Occipital lobe (tissue), 2 donors: ENCODE data around the gene XDH. TPM values are rescaled to one million over a fixed set of nuclear protein-coding genes. Genes with fewer than 3 reads are reported as not detected.

Source experiments
- DNase-seq: peaks from one replicate; lab custom pipeline; 2025; lab: John Stamatoyannopoulos, UW
- total RNA-seq: library from RNA; depleted of rRNA; stranded (reverse); fragments of >200 nt; gene quantifications from one replicate; pipeline ENCODE4 v1.2.3, GENCODE V29; 2014

Gene XDH
- total RNA-seq, 1 donor from 2014 or later = not detected

DNA sequence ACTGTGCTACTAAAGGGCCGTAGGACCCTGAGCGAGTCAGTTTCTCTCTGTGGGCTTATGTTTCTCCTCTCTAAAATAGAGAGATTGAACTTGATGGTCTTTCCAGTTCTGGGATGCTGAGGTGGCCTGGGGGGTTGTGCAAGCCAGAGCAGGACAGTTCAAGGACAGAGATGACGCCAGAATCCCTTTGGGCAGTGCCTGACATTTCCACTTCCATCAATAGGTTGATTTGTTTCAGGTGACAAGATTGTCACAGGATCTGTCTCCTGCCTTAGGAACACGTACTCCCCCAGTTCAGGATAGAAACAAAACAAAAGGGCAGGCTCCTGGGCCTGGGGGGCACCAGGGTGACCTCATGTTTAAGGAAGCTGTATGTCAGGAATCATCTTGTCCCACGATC lies 82.0 kb downstream of the XDH start:
- DNase-seq = no peak

DNA sequence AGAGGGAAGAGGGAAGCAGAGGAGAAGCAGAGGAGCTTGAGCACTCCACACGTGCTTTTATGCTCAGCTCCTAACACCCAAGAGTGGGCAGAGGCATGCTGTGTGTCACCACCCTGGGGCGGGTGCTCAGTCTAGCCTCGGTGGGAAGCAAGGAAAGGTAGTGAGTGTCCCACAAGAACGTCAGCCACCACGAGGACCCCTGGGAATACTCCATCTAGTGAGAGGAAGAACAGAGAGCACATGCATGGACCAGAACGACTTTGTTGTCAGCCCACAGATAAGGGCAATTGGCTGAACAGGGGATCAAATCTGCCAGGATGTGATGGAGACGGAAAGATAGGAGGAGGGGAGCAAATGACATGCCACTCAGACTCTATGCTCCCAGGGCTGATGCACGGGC lies 83.4 kb downstream of the XDH start:
- no peak for DNase-seq

DNA sequence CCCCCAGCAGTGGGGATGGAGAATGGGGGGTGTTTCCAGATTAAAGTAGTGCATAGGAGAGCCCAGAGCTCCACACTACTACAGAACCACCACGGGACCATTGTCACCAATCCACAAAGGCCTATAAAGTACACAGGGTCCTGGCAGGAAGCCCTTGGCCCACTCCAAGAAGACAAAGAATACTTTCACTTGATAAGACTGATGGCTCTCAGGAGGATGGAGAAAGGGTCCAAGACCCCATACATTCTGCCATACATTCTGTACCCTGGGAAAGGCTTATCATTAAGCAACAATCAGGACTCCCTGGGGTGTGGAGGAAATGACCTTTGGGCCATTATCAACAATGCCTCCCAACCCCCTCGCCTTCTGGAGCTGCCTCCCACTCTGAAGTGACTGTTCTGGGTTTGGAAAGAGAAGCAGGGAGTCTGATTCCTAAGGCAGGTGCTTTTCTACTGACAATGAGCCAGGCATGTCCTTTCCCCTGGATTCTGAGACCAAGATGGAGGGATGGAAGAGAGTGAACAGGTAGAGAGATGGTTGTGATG lies 85.4 kb downstream of the XDH start:
- DNase-seq = no peak

DNA sequence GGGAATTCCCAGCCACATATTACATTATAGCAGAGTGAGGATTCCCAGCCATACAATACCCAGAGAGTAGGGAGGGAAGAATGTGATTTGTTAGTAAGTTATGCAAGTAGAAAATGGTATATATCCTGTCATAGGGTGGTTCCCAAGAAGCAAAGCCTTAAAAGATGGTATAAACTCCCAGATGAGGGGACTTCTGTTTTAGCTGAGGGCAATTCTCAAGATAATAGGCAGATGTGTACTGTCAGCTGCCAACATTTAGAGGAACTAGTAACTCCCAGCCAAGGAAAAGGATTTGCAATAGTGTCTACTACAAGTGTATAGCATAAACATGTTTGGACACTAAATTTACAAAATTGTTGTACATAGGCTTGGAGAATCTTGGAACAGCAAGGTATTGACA lies 86.5 kb downstream of the XDH start:
- no peak for DNase-seq

DNA sequence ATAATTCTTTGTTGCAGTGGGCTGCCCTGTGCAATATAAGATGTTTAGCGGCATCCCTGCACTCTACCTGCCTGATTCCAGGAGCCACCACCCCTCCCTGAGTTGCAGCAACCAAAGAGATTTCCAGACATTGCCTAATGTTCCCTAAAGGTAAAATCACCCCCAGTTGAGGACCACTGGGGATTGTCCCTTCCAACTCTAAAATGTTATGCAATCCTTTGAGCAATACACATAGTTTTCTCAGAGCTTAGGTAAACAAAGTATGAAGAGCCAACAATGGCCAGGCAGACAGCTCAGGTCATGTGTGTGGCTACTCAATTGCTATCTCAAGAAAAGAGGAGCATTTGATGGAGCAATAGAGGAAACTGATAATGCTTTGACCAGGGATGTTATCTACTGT lies 87.0 kb downstream of the XDH start:
- DNase-seq = no peak

DNA sequence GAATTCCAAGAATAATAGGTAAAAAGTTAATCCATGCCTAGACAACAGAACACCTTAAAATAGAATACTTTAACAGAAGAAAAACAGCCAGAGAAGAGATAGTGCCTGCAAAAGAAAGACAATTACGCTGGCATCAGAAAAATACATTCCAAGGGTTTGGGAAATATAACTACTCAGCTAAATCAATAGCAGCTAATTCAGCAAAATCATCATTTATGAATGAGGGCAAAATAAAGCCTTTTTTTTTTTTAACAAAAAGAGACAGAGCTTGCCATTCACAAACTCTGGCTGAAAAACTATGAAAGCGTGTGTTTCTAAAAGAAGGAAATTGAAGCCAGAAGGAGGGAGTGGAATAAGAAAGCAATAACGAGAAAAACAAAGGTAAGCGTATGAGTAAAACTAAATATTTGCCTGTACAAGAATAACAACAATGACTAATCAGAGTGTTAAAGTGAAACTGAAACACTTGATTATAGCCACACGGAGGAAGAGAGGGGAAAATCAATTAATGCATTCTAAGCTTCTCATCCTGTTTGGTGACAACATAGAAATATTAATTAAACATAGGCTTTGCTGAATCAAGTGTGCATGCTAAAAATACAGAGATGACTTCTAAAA lies 90.4 kb downstream of the XDH start:
- no peak for DNase-seq

DNA sequence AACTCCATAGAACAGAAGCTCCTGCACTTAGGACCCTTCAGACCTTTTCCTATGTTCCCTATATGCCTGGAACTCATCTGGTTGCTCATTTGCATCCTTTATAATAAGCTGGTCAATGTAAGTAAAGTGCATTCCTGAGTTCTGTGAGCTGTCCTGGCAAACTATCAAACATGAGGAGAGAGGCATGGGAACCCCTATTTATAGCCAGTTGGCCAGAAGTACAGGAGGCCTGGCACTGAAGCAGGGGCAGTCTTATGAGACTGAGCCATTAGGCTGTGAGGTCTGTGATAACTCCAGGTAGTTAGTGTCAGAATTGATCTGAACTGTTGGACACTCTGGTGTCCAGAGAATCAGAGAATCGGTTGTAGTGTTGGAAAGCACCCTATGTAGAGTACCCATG lies 92.2 kb downstream of the XDH start:
- DNase-seq = no peak

DNA sequence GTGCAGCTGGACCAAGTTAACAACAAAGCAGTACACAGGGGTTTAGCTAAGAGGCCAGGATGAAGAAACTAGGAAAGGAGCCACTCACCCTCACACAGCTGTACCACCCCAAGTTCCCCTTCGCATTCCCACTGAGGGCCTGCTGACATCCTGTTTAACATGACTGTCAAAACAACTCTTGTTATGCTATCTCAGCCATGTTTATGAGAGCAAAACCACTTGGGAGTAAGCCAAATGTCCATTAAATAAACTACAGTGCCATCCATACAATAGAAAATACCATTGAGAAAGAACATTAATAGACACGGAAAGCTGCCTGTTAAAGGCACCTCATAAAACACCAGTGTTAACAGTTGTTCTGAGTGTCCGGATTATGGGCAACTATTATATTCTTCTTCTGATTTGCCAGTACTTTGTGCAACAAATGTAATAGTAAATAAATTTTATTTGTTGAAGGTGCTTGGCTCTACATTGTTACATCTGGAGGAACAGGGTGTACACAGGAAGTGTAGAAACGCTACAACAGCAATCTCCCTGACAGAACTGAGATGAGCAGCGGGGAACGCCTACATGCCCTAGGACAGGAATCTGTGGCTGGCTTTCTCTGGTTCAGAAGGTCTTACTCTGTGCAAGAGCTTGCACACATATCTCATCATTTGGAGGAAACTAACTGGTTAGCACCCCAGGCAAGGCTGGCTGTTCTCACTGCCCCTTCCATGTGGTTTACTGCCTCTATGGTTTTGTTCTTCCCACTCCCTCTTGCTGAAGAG lies 95.0 kb downstream of the XDH start:
- no peak for DNase-seq

DNA sequence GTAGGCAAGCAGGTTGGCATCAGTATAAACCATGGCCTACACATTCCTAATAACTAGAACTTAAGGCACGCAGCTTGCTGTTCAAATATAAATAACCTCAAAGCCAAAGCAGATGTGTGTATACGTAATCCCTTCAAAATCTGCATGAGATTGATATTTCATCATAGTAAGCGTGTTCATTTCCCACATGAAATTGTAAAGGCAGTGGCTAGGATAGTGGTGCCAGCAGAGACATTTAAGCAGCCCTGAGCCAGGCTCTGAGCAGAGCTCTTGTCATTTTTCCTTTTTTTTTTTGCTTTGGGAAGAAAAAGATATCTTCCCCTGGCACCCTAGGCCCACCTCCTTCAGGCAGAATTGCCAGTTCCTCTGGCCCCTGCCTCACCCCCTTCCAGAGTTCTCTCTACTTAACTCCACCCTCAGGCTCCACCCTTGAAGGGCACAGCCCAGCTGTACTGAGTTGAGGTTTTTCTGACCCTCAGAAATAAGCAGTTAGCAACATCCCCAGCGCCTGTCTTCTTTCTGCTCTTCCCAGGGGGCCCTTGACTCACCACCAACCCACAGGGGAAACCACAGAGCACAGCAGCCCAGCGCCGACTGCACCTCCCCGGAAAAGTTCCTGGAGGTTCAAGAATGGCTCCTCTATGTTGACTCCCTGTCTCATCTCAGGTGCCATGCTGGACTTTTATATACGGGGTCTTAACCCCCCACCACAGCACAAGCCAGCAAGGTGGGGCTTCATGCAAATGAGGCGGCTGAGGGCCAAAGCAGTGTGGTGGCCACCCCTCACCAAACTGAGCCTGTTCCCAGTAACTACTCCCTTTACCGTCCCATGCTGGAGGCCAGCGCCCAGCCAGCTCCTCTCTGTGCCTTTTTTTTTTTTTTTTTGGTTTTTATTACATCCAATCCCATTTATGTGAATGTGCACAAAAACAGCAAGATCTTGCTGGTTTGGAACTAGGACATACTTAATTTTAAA lies 95.9 kb downstream of the XDH start:
- DNase-seq = no peak

DNA sequence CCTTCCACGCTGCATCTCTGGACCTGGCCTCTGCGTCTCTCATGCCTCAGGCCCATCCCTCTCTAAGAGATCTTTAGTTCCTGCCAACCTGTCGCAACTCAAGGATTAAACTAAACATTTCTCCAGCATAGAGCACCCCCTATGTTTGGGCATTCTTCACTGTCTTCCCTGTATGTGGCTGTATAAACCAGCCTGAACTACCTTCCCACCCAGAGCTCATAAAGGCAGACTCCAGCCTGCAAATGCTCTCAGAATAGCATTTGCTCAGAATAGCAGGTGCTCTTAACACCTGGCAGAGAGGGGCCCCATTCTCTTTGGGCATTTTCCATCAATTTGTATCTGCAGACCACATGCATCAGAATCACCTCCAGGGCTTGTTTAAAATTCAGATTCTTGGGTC lies 97.1 kb downstream of the XDH start:
- no peak for DNase-seq

DNA sequence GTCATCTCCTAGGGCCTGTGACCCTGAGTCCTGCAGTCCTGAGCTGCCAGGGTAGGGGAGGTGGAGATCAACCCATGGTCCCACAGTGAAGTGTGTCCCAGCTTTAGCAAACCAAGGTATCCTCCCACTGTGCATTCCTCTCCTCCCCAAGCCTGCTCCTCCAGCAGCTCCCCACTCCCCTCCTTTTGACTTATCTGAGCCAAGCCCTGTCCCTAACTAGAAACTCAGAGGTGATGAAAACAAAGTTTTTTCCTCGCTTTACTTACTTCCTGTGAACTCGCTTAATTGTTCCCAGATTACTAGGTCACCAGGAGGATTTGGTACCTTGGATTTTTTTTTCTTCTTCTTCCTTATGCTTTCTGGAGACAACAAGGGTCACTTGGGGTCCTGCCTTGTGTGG lies 99.8 kb downstream of the XDH start:
- no peak for DNase-seq

DNA sequence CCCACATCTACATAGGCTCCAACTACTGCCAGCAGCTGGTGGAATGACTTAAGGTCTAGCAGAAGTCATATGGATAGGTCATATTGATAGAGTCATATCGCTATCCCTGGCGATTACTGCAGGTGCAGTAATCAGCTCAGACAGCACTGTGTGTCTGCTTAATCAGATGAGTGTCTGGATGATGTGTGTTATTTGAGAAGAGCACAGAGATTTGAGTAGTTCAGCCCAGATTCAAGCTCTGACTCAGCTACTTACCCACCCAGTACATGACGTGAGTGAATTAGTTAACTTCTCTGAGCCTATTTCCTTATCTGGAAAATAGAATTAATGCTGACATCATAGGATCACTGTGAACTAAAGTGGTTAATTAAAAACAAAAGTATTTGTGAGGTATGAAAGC lies 101.6 kb downstream of the XDH start:
- no peak for DNase-seq

DNA sequence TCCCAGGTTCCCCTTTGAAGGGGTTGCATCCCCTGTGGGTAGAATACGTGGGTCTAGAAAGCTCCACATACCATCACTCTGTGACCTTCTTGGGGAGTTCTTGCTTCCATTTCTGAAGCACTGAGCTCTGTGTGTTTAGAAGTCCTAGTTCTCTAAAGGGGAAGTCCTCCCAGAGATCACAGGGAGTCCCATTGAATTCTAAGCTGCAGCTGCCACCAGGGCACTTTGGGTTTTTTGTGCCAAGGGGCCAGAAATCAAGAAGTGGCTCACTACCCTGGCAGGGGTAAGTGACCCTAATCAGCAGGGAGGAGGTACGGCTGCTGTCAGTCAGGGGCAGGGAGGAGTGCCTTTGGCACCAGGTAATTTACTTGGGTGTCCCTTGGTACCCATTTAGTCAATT lies 109.7 kb downstream of the XDH start:
- DNase-seq = no peak

DNA sequence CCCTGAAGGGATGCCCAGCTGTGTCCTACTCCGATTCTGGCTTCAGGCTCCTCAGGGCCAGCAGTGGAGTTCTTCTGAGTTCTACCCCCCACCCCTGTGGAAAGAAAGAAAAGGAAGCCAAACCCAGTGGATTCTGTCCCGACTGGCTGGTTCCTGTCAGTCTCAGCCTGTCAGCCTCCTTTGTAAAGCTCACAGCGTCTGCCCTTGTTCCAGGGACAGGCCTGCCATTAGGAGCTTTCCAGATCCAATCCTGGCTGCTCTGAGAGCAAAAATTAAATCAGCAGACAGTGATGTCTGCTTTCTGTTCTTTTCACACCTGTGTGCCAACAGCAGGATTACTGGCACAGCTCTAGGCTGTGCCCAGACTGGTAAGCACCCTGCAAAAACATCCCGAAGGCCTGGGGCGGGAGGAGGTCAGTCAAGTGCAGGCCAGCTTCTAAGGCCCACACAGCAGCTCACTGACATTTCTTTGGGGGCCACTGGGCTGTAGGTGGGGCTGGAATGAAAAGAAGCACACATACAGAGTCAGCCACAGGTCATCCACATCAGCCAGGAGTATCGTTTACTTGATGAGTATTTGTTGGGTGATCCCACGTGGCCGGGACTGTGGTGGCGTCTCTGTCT lies 111.5 kb downstream of the XDH start:
- DNase-seq = no peak

DNA sequence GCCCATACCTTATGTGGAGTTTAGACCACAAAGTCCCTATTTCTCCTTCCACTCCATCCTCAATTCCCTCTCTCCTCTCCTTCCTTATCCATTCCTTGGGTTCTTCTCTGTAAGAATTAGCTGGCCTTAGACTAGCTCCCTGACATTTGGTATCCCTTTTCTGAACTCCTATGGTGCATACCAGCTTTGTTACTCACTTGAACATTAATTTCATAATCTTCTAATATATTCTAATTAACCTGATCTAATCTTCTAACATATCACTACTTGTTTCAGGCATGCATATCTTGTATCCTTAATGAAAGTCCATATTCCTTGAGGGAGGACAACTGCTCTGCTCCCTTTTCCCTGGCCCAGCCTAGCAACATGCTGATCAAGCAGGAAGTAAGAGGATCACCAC lies 114.2 kb downstream of the XDH start:
- no peak for DNase-seq

DNA sequence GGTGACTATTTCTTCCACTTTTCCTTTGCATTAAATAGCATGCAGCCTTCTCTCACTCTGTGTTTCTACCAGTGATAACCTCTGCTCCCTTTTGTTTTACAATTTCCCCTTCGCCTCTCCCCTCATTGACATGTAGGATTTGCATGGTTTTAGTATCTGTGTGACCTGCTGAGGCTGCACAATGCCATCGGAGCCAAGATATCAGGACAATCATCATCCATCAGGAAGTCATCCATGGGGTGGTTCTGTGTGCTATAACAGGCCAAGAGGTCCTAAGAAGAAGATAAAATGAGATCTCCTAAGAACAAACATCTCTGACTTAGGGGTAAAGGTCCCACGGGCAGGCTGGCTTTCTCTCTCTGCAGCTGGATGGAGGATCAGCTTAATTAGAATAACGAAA lies 115.0 kb downstream of the XDH start:
- no peak for DNase-seq

DNA sequence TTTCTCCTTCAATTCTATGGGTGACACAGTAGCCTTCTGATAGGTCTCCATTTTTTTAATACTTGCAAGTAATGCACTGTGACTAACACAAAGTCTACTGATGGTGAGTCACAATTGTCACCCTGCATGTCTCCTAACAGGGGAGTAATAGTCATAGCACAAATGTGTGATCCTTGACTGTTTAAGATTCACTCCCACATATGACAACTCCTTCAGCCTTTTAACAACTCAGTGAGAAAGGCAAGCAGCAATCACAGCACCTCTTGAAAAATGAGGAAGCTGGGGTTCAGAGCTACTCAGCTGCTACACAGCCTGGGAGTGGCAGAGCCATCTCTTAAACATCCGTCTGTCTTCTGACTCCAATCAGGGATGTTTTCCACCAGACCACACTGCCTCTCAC lies 116.8 kb downstream of the XDH start:
- DNase-seq = no peak

DNA sequence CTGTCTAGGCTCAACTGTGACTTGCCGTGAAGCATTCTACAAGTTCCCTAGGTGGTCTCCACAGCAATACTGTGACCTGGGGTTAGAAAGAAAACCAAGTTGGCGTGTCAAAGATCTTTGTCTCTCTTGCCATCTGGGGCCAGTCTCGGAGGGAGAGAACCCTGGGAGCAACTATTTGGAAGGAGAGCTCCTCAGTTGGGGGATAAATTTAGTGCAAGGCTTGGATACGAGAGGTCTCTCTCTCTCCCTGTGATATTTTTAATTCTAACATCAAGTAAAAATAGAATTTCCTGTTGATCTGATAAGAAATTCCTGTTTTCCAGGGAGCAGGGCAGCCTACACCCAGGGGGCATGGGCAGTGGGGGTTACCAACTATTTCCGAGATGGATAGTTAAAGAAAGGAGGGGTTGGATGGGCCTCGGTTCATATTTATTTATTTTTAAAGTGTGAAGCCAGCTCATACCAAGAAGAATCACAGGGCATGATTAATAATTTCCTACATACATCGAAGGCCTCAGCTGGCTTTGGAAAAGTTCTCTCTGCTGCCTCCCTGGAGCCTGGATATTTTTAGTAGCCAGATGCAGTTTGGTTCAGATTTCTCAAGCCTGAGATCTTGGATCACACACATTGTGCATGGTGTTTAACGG lies 117.8 kb downstream of the XDH start:
- no peak for DNase-seq

DNA sequence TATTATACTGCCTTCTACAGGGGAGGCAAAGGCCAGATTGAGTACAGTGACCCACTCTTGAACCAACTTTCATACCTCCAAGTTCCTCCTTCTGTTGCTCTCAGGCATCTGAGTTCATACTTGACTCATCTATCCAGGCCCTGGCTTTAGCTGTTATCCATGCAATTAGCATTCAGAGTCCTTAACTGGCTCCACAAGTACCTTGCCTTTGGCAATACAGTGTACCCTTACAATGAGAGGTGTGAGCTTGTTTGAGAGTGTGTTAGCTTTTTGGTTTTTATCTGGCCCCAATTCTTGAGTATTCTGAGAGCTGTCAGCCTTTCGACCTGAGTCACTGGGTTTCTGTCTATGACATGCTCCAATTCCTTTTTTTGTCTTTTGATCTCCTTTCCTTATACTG lies 120.3 kb downstream of the XDH start:
- no peak for DNase-seq

DNA sequence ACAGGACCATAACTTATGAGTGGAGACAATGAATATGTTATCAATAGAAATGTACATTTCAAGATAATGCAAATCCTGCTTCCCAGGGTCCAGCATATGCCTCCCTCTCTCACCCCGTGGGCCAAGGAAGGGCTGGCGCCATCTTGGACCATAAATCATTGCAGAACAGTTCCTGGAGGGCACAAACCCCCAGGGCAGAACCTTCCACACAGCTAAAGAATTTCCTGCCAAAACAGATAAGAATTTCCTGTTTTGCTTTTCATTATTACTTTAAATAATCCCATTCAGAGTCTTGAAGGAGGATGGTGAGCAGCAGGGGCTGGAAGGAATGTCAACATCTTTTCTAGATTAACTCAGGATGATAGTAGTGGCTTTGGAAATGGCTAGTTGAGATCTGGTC lies 126.9 kb downstream of the XDH start:
- DNase-seq = no peak

DNA sequence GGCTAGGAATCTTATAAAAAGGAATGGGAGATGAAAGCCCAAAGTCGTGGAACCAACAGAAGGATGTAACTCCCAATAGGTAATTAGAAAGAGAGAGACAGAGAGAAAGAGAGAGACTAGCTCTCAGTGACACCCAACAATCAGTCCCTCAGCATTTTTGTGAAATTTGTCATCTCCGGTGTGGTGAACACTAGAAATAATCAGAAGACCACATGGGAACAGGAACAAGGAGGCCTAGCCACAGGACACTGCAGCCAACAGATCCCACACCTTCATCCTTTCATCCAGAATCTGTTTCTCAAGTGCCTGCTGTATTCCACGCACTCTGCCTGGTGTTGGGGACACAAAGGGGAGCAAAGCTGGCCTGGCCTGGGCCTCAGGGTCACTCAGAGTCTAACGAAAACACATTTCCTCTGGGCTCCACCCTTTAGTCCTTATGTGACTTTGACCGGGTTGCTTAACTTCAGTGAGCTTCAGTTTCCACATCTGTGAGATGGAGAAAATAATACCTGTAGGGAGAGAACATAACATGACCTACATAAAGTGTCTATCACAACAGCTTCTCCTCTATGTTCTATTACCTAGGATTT lies 127.5 kb downstream of the XDH start:
- DNase-seq = no peak
